Gastrocnemius medialis (tissue), 4 donors: ENCODE data around the gene SPTBN5.

Source experiments
- CTCF ChIP-seq, 5 experiments: fragments of 450-650 bp in 3 of 5; fragments of 200-600 bp in 2 of 5; sonication (generic) in 2 of 5; IDR thresholded peaks in 4 of 5; conservative IDR thresholded peaks in 1 of 5; 1 replicate in 4 of 5; 2 replicates in 1 of 5; pipeline ENCODE4 v1.5.1; 2016 to 2019; ENCODE audit warnings: antibody characterized with exemption in 5 of 5, mild to moderate bottlenecking in 3 of 5, moderate library complexity in 3 of 5
- POLR2A ChIP-seq, 2 donors: fragments of 450-650 bp; IDR thresholded peaks; one replicate each; pipeline ENCODE4 v1.6.1; 2017; ENCODE audit warnings: antibody characterized with exemption in 2 of 2, mild to moderate bottlenecking in 2 of 2, moderate library complexity in 2 of 2

GRCh38 chr15:41904541-41905005 lies 10.7 kb upstream of the SPTBN5 start:
- TF ChIP-seq CTCF (IDR thresholded peaks at IDR 0.05 in 4 of 5, conservative IDR thresholded peaks at IDR 0.05 in 1 of 5) (peak; percentile 53 to 79 (median 66)), POLR2A (IDR thresholded peaks at IDR 0.05) (no peak)
